SK-N-SH treated with all-trans-retinoic acid at 6 μM for 48 hours (cell line): Measurements from ENCODE around the gene RCHY1.

Source experiments
- ARNTL ChIP-seq: fragments of 450-650 bp; formaldehyde crosslinking; IDR thresholded peaks from 2 replicates; pipeline ENCODE4 v1.5.0; 2020; ENCODE audit warnings: low read depth, mild to moderate bottlenecking, moderate library complexity, borderline replicate concordance
- BACH2 ChIP-seq: fragments of 250-450 bp; sonication (Bioruptor Pico); IDR thresholded peaks from 2 replicates; pipeline ENCODE4 v1.9.0; 2021; ENCODE audit warnings: mild to moderate bottlenecking, borderline replicate concordance
- CREB5 ChIP-seq: fragments of 250-450 bp; sonication (Bioruptor Pico); IDR thresholded peaks from 2 replicates; pipeline ENCODE4 v1.5.1; 2020; ENCODE audit warnings: low read depth, mild to moderate bottlenecking, moderate library complexity
- CSDC2 ChIP-seq: fragments of 250-450 bp; sonication (Bioruptor Pico); IDR thresholded peaks from 2 replicates; pipeline ENCODE4 v1.5.0; 2020; ENCODE audit warnings: mild to moderate bottlenecking, moderate library complexity
- CSRNP3 ChIP-seq: fragments of 250-450 bp; sonication (Bioruptor Pico); IDR thresholded peaks from 2 replicates; pipeline ENCODE4 v1.5.1; 2021; ENCODE audit warnings: mild to moderate bottlenecking, moderate library complexity
- ISL1 ChIP-seq: fragments of 250-450 bp; sonication (Bioruptor Pico); IDR thresholded peaks from 2 replicates; pipeline ENCODE4 v2.1.2; 2022; ENCODE audit warnings: mild to moderate bottlenecking, moderate library complexity
- PATZ1 ChIP-seq: fragments of 250-450 bp; sonication (Bioruptor Pico); IDR thresholded peaks from 2 replicates; pipeline ENCODE4 v1.8.0; 2020; ENCODE audit warnings: mild to moderate bottlenecking, moderate library complexity, borderline replicate concordance
- PPARA ChIP-seq: fragments of 250-450 bp; sonication (Bioruptor Pico); IDR thresholded peaks from 2 replicates; pipeline ENCODE4 v1.5.0; 2020; ENCODE audit warnings: mild to moderate bottlenecking, borderline replicate concordance
- ZFP3 ChIP-seq: fragments of 250-450 bp; sonication (Bioruptor Pico); IDR thresholded peaks from 2 replicates; pipeline ENCODE4 v1.5.0; 2020; ENCODE audit warnings: mild to moderate bottlenecking, moderate library complexity
- ZNF70 ChIP-seq: fragments of 450-650 bp; formaldehyde crosslinking; IDR thresholded peaks from 2 replicates; pipeline ENCODE4 v1.5.0; 2020; ENCODE audit warnings: mild to moderate bottlenecking, moderate library complexity

GRCh38 chr4:75547647-75548387, 33.6 kb upstream of the RCHY1 start:
- no peak for TF ChIP-seq ZFP3 (CRISPR knock-in tag)
- TF ChIP-seq BACH2 (CRISPR knock-in tag), result no peak
- no peak for TF ChIP-seq CREB5 (CRISPR knock-in tag)
- no peak for TF ChIP-seq CSRNP3
- no peak for TF ChIP-seq ZNF70 (CRISPR knock-in tag)
- TF ChIP-seq ARNTL, result no peak
- no peak for TF ChIP-seq CSDC2 (CRISPR knock-in tag)
- TF ChIP-seq ISL1 (CRISPR knock-in tag), result no peak
- no peak for TF ChIP-seq PATZ1 (CRISPR knock-in tag)
- no peak for TF ChIP-seq PPARA (CRISPR knock-in tag)
